Measurements from ENCODE around the gene PCAT7.

- no peak for TF ChIP-seq SUZ12 (IDR thresholded peaks at IDR 0.05; ENCODE audit: extremely low read depth, insufficient read depth, insufficient read length)
- TF ChIP-seq YY1 (IDR thresholded peaks at IDR 0.05; ENCODE audit: insufficient read depth, insufficient read length), result no peak
Measured at GRCh38 chr9:94507531-94508258, 47.2 kb upstream of the PCAT7 start.
